ENCODE measurements around the gene AHRR.

AHRR gene

GRCh38 chr5:446066-446882, 124.8 kb downstream of the AHRR start:
- H3K4me3 ChIP-seq (ENCODE audit: low read depth, low read length) = no peak overlapping the region
- TF ChIP-seq CTCF (IDR thresholded peaks at IDR 0.05; ENCODE audit: control insufficient read depth, extremely low read depth, insufficient read depth) = no peak
- no peak for DNase-seq (ENCODE audit: low read depth)

DNA sequence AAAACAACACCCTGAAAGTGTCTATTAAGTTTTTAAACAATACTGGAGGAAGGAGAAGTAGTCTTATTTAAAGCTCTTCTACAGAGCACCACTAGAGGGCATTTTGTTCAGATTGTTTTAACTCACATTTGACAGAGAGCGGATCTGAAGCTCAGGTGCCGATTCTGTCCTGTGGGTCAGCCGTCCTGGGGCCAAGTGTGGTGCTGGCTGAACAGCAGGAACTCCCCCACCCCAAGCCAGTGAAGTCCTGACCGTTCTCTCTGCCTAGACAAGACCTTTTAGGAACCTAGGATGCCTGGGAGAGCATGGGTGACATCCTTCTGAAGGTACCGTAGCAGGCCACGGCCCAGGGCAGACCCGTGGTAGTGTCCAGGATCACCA, 125.4 kb downstream of the AHRR start:
- TF ChIP-seq CTCF (IDR thresholded peaks at IDR 0.05; ENCODE audit: control insufficient read depth, extremely low read depth, insufficient read depth) = peak; percentile 70
- H3K4me3 ChIP-seq (ENCODE audit: low read depth, low read length) = no peak overlapping the region
- DNase-seq (ENCODE audit: low read depth) = peak; percentile 21

DNA sequence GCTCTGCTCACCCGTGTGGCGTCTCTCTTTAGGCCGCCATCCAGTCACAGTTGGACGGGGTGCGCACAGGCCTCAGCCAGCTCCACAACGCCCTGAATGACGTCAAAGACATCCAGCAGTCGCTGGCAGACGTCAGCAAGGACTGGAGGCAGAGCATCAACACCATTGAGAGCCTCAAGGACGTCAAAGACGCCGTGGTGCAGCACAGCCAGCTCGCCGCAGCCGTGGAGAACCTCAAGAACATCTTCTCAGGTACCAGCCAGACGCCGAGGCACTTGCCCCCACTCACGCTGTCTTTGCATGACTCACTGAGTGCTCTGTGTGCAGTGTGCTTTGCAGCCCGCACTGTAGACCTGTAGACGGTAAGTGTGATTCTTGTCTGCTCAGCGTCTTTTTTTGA, 126.0 kb downstream of the AHRR start:
- TF ChIP-seq CTCF (IDR thresholded peaks at IDR 0.05; ENCODE audit: control insufficient read depth, extremely low read depth, insufficient read depth) = no peak
- H3K4me3 ChIP-seq (ENCODE audit: low read depth, low read length) = no peak overlapping the region
- DNase-seq (ENCODE audit: low read depth) = no peak

GRCh38 chr5:448061-448765, 126.7 kb downstream of the AHRR start:
- no peak for TF ChIP-seq CTCF (IDR thresholded peaks at IDR 0.05; ENCODE audit: control insufficient read depth, extremely low read depth, insufficient read depth)

GRCh38 chr5:448766-449090, 127.2 kb downstream of the AHRR start:
- no peak overlapping the region for H3K4me3 ChIP-seq (ENCODE audit: low read depth, low read length)
- DNase-seq (ENCODE audit: low read depth) = no peak
- TF ChIP-seq CTCF (IDR thresholded peaks at IDR 0.05; ENCODE audit: control insufficient read depth, extremely low read depth, insufficient read depth) = no peak

More at GRCh38 chr5:448061-448765, 126.7 kb downstream of the AHRR start:
- no peak for DNase-seq (ENCODE audit: low read depth)
- H3K4me3 ChIP-seq (ENCODE audit: low read depth, low read length) = no peak overlapping the region

- DNase-seq (ENCODE audit: low read depth) = no peak
- no peak overlapping the region for H3K4me3 ChIP-seq (ENCODE audit: low read depth, low read length)
- TF ChIP-seq CTCF (IDR thresholded peaks at IDR 0.05; ENCODE audit: control insufficient read depth, extremely low read depth, insufficient read depth) = no peak
These were observed 127.6 kb downstream of the AHRR start for GRCh38 chr5:449151-449550.

Data from LNCaP clone FGC (cell line).